ENCODE measurements around the gene MRS2. TPM values are rescaled to one million over a fixed set of nuclear protein-coding genes. Genes with fewer than 3 reads are reported as not detected.
"Not testable (repeated sequence)": the region's sequence is repeated elsewhere in the genome, so short reads cannot be mapped to it uniquely, and the experiment has no call there.

MRS2 gene
- polyA plus RNA-seq, 2 of the 4 experiments (the other 2 are of a cell fraction) = 21.8 to 24.8 TPM

GRCh38 chr6:24414531-24414930 lies 11.8 kb downstream of the MRS2 start:
- 95% methylated on average over 15 of the region's 15 CpGs for WGBS (ENCODE audit: missing lambda C conversion rate)
- FAIRE-seq; H3K4me1 ChIP-seq; POLR2A ChIA-PET; H3K9me3 ChIP-seq; ATAC-seq; H3K4me3 ChIP-seq; H3K4me2 ChIP-seq; H3K27ac ChIP-seq; DNase-seq (ENCODE audit: low read depth in 1 of 2, low spot score in 1 of 2): not testable (repeated sequence)
- CTCF ChIA-PET = interaction anchor here (1.1 kb wide), 1 partner anchor 35 kb away, joined by 3 read pairs; no protein-coding TSS in a partner anchor

GRCh38 chr6:24415753-24416152 lies 13.0 kb downstream of the MRS2 start:
- ATAC-seq = no peak
- H3K4me3 ChIP-seq = no peak overlapping the region
- FAIRE-seq = no peak
- POLR2A ChIA-PET = no interaction called here
- CTCF ChIA-PET = interaction anchor here (1.1 kb wide), 1 partner anchor 34 kb away, joined by 3 read pairs; no protein-coding TSS in a partner anchor
- DNase-seq (ENCODE audit: low read depth in 1 of 2, low spot score in 1 of 2) = no peak
- no peaks in the 10 kb centered on the region for H3K4me1 ChIP-seq
- no peak overlapping the region for H3K27ac ChIP-seq
- WGBS (ENCODE audit: missing lambda C conversion rate) = 97% methylated on average over 4 of the region's 4 CpGs
- no peaks in the 10 kb centered on the region for H3K9me3 ChIP-seq
- no peak overlapping the region for H3K4me2 ChIP-seq
- TF ChIP-seq CBX2 (IDR thresholded peaks at IDR 0.05; ENCODE audit: borderline replicate concordance, low read depth) = no peak
- TF ChIP-seq ZNF302 (CRISPR knock-in tag; IDR thresholded peaks at IDR 0.05) = no peak
- no peak for TF ChIP-seq BHLHE40 (IDR thresholded peaks at IDR 0.05; ENCODE audit: low read depth, low read length)
- TF ChIP-seq SMC3 (IDR thresholded peaks at IDR 0.05) = no peak
- no peak for TF ChIP-seq CHD4 (IDR thresholded peaks at IDR 0.05; ENCODE audit: borderline replicate concordance)
- TF ChIP-seq CHD2 (IDR thresholded peaks at IDR 0.05; ENCODE audit: low read length, partially characterized antibody) = no peak
- no peak for TF ChIP-seq RAD21 (conservative IDR thresholded peaks at IDR 0.05 in 1 of 2, IDR thresholded peaks at IDR 0.05 in 1 of 2)
- TF ChIP-seq HEYL (CRISPR knock-in tag; IDR thresholded peaks at IDR 0.05) = no peak
- TF ChIP-seq HMGXB4 (CRISPR knock-in tag; IDR thresholded peaks at IDR 0.05; ENCODE audit: borderline replicate concordance) = no peak
- no peak for TF ChIP-seq ELK1 (IDR thresholded peaks at IDR 0.05; ENCODE audit: low read depth, low read length)
- TF ChIP-seq POLR2A (IDR thresholded peaks at IDR 0.05; ENCODE audit: low read length) = no peak
- no peak for TF ChIP-seq NR3C1 (IDR thresholded peaks at IDR 0.05)
- TF ChIP-seq ZSCAN20 (CRISPR knock-in tag; IDR thresholded peaks at IDR 0.05) = no peak
- no peak for TF ChIP-seq MAX (IDR thresholded peaks at IDR 0.05)

- no peak for FAIRE-seq
- Histone ChIP-seq H3K4me3 (no peak overlapping the region), H3K4me2 (no peak overlapping the region), H3K27ac (no peak overlapping the region), H3K4me1 (peaks cover under 1% of the 10 kb centered on the region; the same call in 1 of the 3 replicates), H3K9me3 (no peaks in the 10 kb centered on the region)
- no peak for DNase-seq (ENCODE audit: low read depth in 1 of 2, low spot score in 1 of 2)
- TF ChIP-seq POLR2AphosphoS2 (conservative IDR thresholded peaks at IDR 0.05; ENCODE audit: low read length) (no peak), BHLHE40 (IDR thresholded peaks at IDR 0.05; ENCODE audit: low read depth, low read length) (no peak), E2F6 (IDR thresholded peaks at IDR 0.05; ENCODE audit: borderline replicate concordance, low read depth) (no peak), MAX (IDR thresholded peaks at IDR 0.05) (no peak), HOXB5 (CRISPR knock-in tag; IDR thresholded peaks at IDR 0.05) (no peak), ZNF302 (CRISPR knock-in tag; IDR thresholded peaks at IDR 0.05) (no peak), GATA3 (IDR thresholded peaks at IDR 0.05; ENCODE audit: borderline replicate concordance) (no peak), TFCP2L1 (CRISPR knock-in tag; IDR thresholded peaks at IDR 0.05) (no peak), NFE2L2 (conservative IDR thresholded peaks at IDR 0.05; ENCODE audit: low read length) (no peak), CHD2 (IDR thresholded peaks at IDR 0.05; ENCODE audit: low read length, partially characterized antibody) (no peak), RAD21 (conservative IDR thresholded peaks at IDR 0.05 in 1 of 2, IDR thresholded peaks at IDR 0.05 in 1 of 2) (no peak), HDAC2 (IDR thresholded peaks at IDR 0.05) (no peak)
- CTCF ChIA-PET = no interaction called here
- POLR2A ChIA-PET = no interaction called here
- no peak for ATAC-seq
Measured at GRCh38 chr6:24419526-24419925, 16.8 kb downstream of the MRS2 start.

All from A549 (cell line).